GM19238 (cell line): ENCODE measurements around the gene FAIM.
"Not testable (repeated sequence)": the region's sequence is repeated elsewhere in the genome, so short reads cannot be mapped to it uniquely, and the experiment has no call there.

ENCODE experiments used
- DNase-seq: peaks from one replicate; pipeline ENCODE4 v3.0.0; 2011; ENCODE audit warnings: low spot score; ENCODE audit not compliant: insufficient read length

FAIM gene

GRCh38 chr3:138600100-138600745, 8.3 kb upstream of the FAIM start:
- DNase-seq = no peak

- DNase-seq = not testable (repeated sequence)
These were observed 6.9 kb upstream of the FAIM start for GRCh38 chr3:138601661-138602060.

- DNase-seq = not testable (repeated sequence)
These were observed 4.4 kb upstream of the FAIM start for GRCh38 chr3:138604106-138604595.

GRCh38 chr3:138609898-138610266, 1.3 kb downstream of the FAIM start:
- DNase-seq = no peak

- no peak for DNase-seq
These were observed 6.9 kb downstream of the FAIM start for GRCh38 chr3:138615462-138615861.

DNA sequence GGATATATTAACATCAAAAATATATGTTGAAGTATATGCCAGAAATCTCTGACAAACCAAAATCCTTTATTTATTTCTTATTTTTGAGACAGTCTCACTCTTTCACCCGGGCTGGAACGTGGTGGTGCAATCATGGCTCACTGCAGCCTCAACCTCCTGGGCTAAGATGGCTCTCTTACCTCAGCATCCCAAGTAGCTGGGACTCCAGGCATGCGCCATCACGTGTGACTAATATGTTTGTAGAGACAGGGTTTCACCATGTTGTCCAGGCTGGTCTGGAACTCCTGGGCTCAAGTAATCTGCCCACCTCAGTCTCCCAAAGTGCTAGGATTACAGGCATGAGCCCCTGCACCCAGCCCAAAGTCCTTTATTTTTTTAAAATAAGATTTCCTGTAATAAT, 11.9 kb downstream of the FAIM start:
- DNase-seq = no peak

DNA sequence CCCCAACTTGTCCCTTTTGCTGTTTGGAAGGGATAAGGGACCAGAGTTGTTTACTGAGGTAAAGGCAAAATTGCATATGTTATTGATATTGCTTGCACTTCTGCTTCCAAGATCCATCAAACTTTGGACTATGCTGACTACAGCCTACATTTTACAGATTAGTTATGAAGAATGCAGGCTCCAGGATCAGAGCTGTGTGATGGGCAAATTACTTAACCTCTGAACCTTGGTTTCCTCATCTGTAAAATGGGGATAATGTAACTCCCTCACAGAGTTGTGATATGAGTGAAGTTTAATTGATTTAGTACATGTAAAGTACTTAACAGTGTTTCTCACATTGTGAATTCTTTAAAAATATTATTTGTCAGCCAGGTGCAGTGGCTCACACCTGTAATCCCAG, 15.9 kb downstream of the FAIM start:
- no peak for DNase-seq

GRCh38 chr3:138625707-138626365, 17.3 kb downstream of the FAIM start:
- DNase-seq = no peak

DNA sequence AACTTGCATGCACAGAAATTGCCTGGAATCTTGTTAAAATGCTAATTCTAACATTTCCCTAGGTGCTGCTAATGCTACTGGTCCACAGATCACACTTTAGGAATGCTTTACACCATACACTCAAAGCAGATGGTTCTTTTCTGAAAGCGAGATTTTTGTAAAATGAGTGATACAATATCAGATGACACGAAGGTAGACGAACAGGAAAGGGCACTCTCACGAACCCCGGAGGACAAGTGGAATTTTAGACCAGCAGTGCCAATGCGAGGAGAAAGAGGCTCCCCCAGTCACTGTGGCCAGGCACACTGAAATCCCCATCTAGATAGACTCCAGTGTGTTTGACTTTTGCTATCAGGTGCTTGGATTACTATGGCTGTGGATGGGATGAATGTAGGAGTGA, 21.0 kb downstream of the FAIM start:
- no peak for DNase-seq

GRCh38 chr3:138638641-138639040, 30.1 kb downstream of the FAIM start:
- DNase-seq = no peak

GRCh38 chr3:138640537-138640936, 32.0 kb downstream of the FAIM start:
- DNase-seq = no peak

DNA sequence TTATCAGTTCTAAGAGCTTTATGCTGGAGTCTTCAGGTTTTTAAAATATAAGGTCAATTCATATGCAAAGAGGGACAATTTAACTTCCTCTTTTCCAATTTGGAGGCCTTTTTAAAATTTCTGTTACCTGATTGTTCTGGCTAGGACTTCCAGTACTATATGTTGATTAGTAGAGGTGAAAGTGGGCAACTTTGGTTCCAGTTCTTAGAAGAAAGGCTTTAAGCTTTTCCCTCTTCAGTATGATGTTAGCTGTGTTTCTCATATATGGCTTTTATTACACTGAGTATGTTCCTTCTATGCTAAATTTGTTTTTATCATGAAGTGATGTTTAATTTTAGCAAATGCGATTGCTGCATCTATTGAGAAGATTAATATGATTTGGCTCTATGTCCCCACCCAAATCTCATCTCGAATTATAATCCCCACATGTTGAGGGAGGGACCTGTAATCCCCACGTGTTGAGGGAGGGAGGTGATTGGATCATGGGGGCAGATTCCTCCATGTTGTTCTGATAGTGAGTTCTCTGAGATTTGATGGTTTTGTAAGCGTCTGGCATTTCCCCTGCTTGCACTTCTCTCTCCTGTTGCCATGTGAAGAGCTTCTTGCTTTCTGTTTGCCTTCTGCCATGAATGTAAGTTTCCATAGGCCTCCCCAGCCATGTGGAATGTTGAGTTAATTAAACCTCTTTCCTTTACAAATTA, 33.8 kb downstream of the FAIM start:
- no peak for DNase-seq

DNA sequence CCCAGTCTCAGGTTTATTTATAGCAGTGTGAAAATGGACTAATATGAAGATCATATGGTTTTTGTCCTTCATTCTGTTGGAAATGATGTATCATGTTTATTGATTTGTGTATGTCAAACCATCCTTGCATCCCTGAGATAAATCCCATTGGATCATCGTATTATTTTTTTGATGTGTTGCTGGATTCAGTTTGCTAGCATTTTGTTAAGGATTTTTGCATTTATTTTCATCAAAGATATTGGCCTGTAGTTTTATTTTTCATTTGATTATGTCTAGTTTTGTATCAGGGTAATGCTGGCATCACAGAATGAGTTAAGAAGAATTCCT, 34.3 kb downstream of the FAIM start:
- no peak for DNase-seq

DNA sequence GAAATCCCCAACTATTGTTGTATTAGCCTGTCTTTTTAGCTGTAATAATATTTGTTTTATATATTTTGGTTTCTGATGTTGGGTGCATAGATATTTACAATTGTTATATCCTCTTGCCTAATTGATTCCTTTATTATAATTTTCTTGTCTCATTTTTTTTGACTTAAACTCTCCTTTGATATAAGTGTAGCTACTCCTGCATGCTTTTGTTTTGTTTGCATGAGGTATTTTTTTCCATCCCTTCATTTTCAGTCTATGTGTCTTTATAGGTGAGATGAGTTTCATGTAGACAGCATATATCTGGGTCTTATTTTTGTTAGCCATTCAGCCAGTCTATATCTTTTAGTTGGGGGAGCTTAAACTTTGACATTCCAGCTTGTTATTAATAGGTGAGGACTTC, 37.4 kb downstream of the FAIM start:
- no peak for DNase-seq

DNA sequence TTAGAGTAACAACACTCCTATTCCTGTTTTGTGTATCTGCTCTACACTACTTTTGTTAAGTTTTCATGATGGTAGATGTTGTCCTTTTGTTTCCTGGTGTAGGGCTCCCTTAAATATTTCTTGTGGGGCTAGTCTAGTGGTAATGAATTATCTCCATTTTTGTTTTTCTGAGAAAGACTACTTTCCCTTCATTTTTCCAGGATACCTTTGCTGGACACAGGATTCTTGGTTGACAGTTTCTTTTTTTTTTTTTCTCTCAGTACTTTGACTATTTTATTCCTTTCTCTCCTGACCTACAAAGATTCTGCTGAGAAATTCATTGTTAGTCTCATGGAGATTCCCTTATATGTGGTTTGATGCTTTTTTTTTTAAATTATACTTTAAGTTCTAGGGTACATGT, 37.9 kb downstream of the FAIM start:
- DNase-seq = no peak

DNA sequence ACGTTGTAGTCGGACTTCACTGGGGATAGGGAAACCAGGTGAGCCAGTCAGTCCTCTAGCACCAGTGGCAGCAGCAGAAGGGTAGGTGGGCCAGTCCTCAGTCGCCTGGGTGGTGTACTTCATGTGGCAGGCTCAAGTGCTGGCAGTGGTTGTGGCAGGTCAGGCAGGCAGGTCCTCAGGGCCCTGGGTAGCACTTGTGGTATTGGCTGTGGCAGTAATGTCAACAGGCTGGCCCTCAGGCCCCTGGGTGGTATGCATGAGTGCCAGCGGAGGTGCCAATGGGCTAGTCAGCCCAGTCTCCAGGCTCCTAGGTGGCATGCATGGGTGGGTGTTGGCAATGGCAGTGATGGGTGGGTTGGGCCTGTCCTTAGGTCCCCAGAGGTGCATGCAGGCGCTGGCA, 40.6 kb downstream of the FAIM start:
- no peak for DNase-seq

DNA sequence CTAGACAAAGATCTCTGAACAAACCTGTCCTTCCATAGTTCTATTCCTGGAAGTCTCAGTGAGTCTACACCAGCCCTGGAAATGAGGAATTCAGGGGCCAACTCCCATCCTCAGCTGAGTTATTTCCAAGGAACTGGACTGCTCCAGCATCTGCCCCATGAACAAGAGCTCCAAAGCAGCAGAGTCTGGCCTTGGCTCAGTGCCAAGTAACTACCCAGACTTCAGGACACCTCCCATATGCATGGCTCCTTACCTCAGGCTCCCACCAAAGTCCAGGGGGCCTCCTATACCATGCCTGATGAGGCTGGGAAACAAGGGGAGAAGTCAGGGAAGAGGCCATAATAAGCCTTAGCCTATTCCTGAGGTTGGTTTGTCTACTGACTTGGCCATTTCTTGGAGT, 45.0 kb downstream of the FAIM start:
- DNase-seq = no peak

- no peak for DNase-seq
These were observed 48.9 kb downstream of the FAIM start for GRCh38 chr3:138657508-138657907.

DNA sequence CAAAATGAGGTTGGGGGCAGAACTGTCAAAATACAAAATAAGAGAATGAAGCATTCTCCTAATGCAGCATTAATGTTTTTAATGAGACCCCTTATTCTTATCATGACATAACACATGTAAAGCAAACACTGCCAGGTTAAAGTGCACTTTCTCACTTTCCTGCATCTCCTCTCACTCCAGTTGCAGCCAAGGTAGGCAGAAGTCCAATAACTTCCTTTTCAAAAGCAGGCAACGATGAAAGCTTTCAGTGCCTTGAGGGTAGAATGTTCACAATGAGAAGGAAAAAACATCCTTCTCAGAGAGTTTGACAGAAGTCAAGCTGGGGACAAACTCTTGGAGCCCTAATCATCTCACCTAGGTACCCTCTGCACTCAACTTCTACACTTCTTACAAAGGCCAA, 59.5 kb downstream of the FAIM start:
- no peak for DNase-seq

DNA sequence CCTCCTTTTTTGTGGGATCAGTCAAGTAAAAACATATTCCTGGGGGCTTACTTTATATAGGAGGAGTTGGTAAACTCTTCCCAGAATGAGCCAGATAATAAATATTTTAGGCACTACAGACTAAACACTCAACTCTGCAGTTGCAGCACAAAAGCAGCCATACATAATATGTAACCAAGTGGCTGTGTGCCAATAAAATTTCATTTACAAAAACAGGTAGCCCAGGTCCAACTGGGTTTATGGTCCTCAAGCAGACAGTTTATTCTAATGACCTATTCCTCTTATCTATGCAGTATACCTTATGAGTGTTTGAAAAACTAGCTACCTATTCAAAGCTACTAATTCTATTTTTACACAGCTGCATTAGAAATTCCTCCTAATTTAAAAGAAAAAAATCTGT, 61.8 kb downstream of the FAIM start:
- no peak for DNase-seq

DNA sequence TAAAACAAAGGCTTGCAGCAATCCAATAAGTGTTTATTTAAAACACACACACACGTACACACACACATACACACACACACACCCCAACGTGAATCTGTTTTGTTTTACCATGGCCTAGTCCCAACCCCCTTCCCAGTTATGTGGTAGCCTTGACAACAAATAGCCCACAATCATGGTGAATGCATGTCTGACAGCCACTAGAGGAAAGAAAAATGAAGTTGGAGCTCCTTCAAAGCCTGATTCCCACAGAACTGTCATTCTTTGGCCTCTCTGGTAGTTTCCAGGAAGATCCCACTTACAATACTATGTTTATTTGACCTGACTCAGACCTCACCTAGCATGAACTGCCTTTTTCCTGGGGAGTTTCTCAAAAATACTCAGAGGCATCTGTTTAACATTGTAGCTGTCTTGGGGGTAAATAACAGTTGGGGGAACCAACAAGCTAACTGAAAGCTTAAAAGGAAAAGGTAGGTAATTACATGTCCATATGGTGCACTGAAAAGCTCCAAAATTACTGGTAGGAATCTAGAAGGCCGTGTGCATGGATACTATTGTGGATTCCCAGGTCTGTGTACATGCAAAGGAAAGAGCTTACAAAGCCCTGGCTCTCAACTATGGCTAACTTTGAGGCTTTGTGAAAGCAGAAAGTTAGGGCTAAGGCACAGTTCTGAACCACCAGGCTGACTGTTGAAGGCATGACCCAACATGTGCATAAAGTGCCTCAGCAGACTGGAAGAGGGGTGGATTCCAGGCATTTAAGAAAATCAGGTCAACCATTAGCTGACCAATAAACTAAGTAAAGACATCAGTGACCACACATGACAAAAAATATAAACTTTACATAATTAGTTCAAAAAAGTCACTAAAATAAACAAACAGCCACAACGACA, 65.3 kb downstream of the FAIM start:
- no peak for DNase-seq

GRCh38 chr3:138675393-138675792, 66.8 kb downstream of the FAIM start:
- no peak for DNase-seq
